HAP-1 (cell line): Measurements from ENCODE around the gene CCIN.

Experiments used
- DNase-seq, 2 experiments: peaks; one replicate each; pipeline ENCODE4 v3.0.0-alpha.2; 2016 to 2020; ENCODE audit warnings: low spot score in 2 of 2
- H3K27me3 ChIP-seq: fragments of 250-450 bp; sonication (Bioruptor Pico); 2 replicates; pipeline ENCODE4 v1.5.1; 2020; ENCODE audit warnings: low read depth, mild to moderate bottlenecking, moderate library complexity
- H3K36me3 ChIP-seq: fragments of 250-450 bp; sonication (Bioruptor Pico); replicated peaks from 2 replicates; pipeline ENCODE4 v1.5.1; 2020; ENCODE audit warnings: mild to moderate bottlenecking
- H3K4me1 ChIP-seq: fragments of 250-450 bp; sonication (Bioruptor Pico); 2 replicates; pipeline ENCODE4 v1.5.1; 2020; ENCODE audit warnings: mild to moderate bottlenecking
- H3K4me3 ChIP-seq: fragments of 250-450 bp; sonication (Bioruptor Pico); 2 replicates; pipeline ENCODE4 v1.5.1; 2020; ENCODE audit warnings: mild to moderate bottlenecking, moderate library complexity
- H3K9me3 ChIP-seq: fragments of 250-450 bp; sonication (Bioruptor Pico); 2 replicates; pipeline ENCODE4 v1.5.1; 2020; ENCODE audit warnings: mild to moderate bottlenecking, moderate library complexity
- in situ Hi-C: fragments of 300-500 bp; cut with MboI; formaldehyde crosslinking; loops from 3 replicates; pipeline ENCODE4 v1.14.3; 2020; ENCODE audit warnings: low sequenced_read_pairs, inconsistent platforms, mixed read lengths

The CCIN gene

GRCh38 chr9:36145970-36146369 is 23.2 kb upstream of the CCIN start:
- Histone ChIP-seq H3K27me3 (no peaks in the 10 kb centered on the region), H3K36me3 (no peaks in the 10 kb centered on the region), H3K4me1 (no peaks in the 10 kb centered on the region), H3K9me3 (no peaks in the 10 kb centered on the region), H3K4me3 (no peak overlapping the region)
- no peak for DNase-seq
- in situ Hi-C loops, result no loop called here

GRCh38 chr9:36146651-36147050 is 22.5 kb upstream of the CCIN start:
- in situ Hi-C loops, result no loop called here
- no peak for DNase-seq
- Histone ChIP-seq H3K4me1 (no peaks in the 10 kb centered on the region), H3K36me3 (no peaks in the 10 kb centered on the region), H3K4me3 (no peak overlapping the region), H3K9me3 (no peaks in the 10 kb centered on the region), H3K27me3 (no peaks in the 10 kb centered on the region)

- Histone ChIP-seq H3K4me1 (no peaks in the 10 kb centered on the region), H3K4me3 (no peak overlapping the region), H3K36me3 (no peaks in the 10 kb centered on the region), H3K9me3 (no peaks in the 10 kb centered on the region), H3K27me3 (no peaks in the 10 kb centered on the region)
- no peak for DNase-seq
- in situ Hi-C loops, result no loop called here
These were observed 21.6 kb upstream of the CCIN start for GRCh38 chr9:36147441-36148175.

GRCh38 chr9:36148311-36149051 is 20.7 kb upstream of the CCIN start:
- Histone ChIP-seq H3K9me3 (no peaks in the 10 kb centered on the region), H3K4me1 (no peaks in the 10 kb centered on the region), H3K36me3 (no peaks in the 10 kb centered on the region), H3K27me3 (no peaks in the 10 kb centered on the region), H3K4me3 (no peak overlapping the region)
- in situ Hi-C loops, result no loop called here
- no peak for DNase-seq

GRCh38 chr9:36149197-36149596 is 20.0 kb upstream of the CCIN start:
- DNase-seq, result no peak
- no peak overlapping the region for H3K4me3 ChIP-seq

GRCh38 chr9:36150574-36151315 is 18.4 kb upstream of the CCIN start:
- Histone ChIP-seq H3K36me3 (no peaks in the 10 kb centered on the region), H3K4me3 (no peak overlapping the region), H3K4me1 (no peaks in the 10 kb centered on the region), H3K9me3 (no peaks in the 10 kb centered on the region), H3K27me3 (no peaks in the 10 kb centered on the region)
- DNase-seq, result no peak
- in situ Hi-C loops, result no loop called here

More at GRCh38 chr9:36149197-36149596, 20.0 kb upstream of the CCIN start:
- in situ Hi-C loops, result no loop called here
- Histone ChIP-seq H3K9me3 (no peaks in the 10 kb centered on the region), H3K27me3 (no peaks in the 10 kb centered on the region), H3K4me1 (no peaks in the 10 kb centered on the region), H3K36me3 (no peaks in the 10 kb centered on the region)

- Histone ChIP-seq H3K36me3 (no peaks in the 10 kb centered on the region), H3K4me3 (no peak overlapping the region), H3K27me3 (no peaks in the 10 kb centered on the region), H3K4me1 (no peaks in the 10 kb centered on the region), H3K9me3 (peaks cover 3% of the 10 kb centered on the region; the same call in 1 of the 2 replicates)
- in situ Hi-C loops, result no loop called here
- no peak for DNase-seq
These were observed 17.6 kb upstream of the CCIN start for GRCh38 chr9:36151316-36152210.

GRCh38 chr9:36152741-36153438 is 16.3 kb upstream of the CCIN start:
- Histone ChIP-seq H3K27me3 (no peaks in the 10 kb centered on the region), H3K36me3 (no peaks in the 10 kb centered on the region), H3K9me3 (peaks cover 6% of the 10 kb centered on the region), H3K4me1 (no peaks in the 10 kb centered on the region), H3K4me3 (no peak overlapping the region)
- in situ Hi-C loops, result no loop called here
- no peak for DNase-seq

GRCh38 chr9:36153746-36154145 is 15.4 kb upstream of the CCIN start:
- Histone ChIP-seq H3K9me3 (peaks cover 6% of the 10 kb centered on the region), H3K27me3 (no peaks in the 10 kb centered on the region), H3K4me3 (no peak overlapping the region), H3K4me1 (no peaks in the 10 kb centered on the region), H3K36me3 (no peaks in the 10 kb centered on the region)
- DNase-seq, result no peak
- in situ Hi-C loops, result no loop called here

- in situ Hi-C loops, result no loop called here
- no peaks in the 10 kb centered on the region for H3K36me3 ChIP-seq
- no peaks in the 10 kb centered on the region for H3K27me3 ChIP-seq
- no peaks in the 10 kb centered on the region for H3K4me1 ChIP-seq
- H3K4me3 ChIP-seq, result no peak overlapping the region
- DNase-seq, result no peak
- peaks cover 6% of the 10 kb centered on the region for H3K9me3 ChIP-seq
These were observed 14.7 kb upstream of the CCIN start for GRCh38 chr9:36154331-36154952.

- peaks cover 6% of the 10 kb centered on the region for H3K9me3 ChIP-seq
- H3K36me3 ChIP-seq, result no peaks in the 10 kb centered on the region
- no peaks in the 10 kb centered on the region for H3K4me1 ChIP-seq
- in situ Hi-C loops, result no loop called here
- no peak overlapping the region for H3K4me3 ChIP-seq
- DNase-seq, result no peak
- no peaks in the 10 kb centered on the region for H3K27me3 ChIP-seq
These were observed 13.1 kb upstream of the CCIN start for GRCh38 chr9:36156116-36156515.

GRCh38 chr9:36158122-36158521 is 11.1 kb upstream of the CCIN start:
- H3K9me3 ChIP-seq, result peaks cover 6% of the 10 kb centered on the region
- in situ Hi-C loops, result no loop called here
- no peaks in the 10 kb centered on the region for H3K27me3 ChIP-seq
- H3K4me3 ChIP-seq, result no peak overlapping the region
- DNase-seq, result no peak
- H3K4me1 ChIP-seq, result no peaks in the 10 kb centered on the region
- no peaks in the 10 kb centered on the region for H3K36me3 ChIP-seq
